ENCODE data around the gene SLC6A17.
A peak's percentile ranks its signal among the peaks of the same experiment; 100 is the strongest.

Gene SLC6A17

GRCh38 chr1:110150330-110151174 lies at the start of gene SLC6A17:
Gene SLC6A17, plus strand, starts transcription at chr1:110150494. Its CDS starts 16,436 bp downstream, at chr1:110166930.
- peak; percentile 43 for DNase-seq

GRCh38 chr1:110102081-110102480 lies 48.2 kb upstream of the SLC6A17 start:
- no peak for DNase-seq

GRCh38 chr1:110106013-110106941 lies 44.0 kb upstream of the SLC6A17 start:
- DNase-seq: peak; percentile 85

- DNase-seq: no peak
Measured at GRCh38 chr1:110107867-110108469, 42.3 kb upstream of the SLC6A17 start.

GRCh38 chr1:110111081-110111480 lies 39.2 kb upstream of the SLC6A17 start:
- DNase-seq: peak; percentile 12

GRCh38 chr1:110112143-110112542 lies 38.2 kb upstream of the SLC6A17 start, which contains the start of gene UBL4B:
Gene UBL4B, plus strand, starts transcription at chr1:110112443. Its CDS starts 92 bp downstream, at chr1:110112535.
- no peak for DNase-seq

GRCh38 chr1:110112656-110113055 lies 37.6 kb upstream of the SLC6A17 start:
- DNase-seq: no peak

GRCh38 chr1:110113551-110113950 lies 36.7 kb upstream of the SLC6A17 start:
- DNase-seq: no peak

- DNase-seq: no peak
Measured at GRCh38 chr1:110114173-110114572, 36.1 kb upstream of the SLC6A17 start.

GRCh38 chr1:110114784-110115183 lies 35.5 kb upstream of the SLC6A17 start:
- DNase-seq: no peak

- no peak for DNase-seq
Measured at GRCh38 chr1:110118636-110119396, 31.5 kb upstream of the SLC6A17 start.

- no peak for DNase-seq
Measured at GRCh38 chr1:110119843-110120242, 30.5 kb upstream of the SLC6A17 start.

- DNase-seq: no peak
Measured at GRCh38 chr1:110120960-110121561, 29.2 kb upstream of the SLC6A17 start.

GRCh38 chr1:110123224-110123623 lies 27.1 kb upstream of the SLC6A17 start:
- no peak for DNase-seq

- DNase-seq: no peak
Measured at GRCh38 chr1:110125810-110126209, 24.5 kb upstream of the SLC6A17 start.

GRCh38 chr1:110130113-110130591 lies 20.1 kb upstream of the SLC6A17 start:
- DNase-seq: no peak

- no peak for DNase-seq
Measured at GRCh38 chr1:110130989-110131388, 19.3 kb upstream of the SLC6A17 start.

- no peak for DNase-seq
Measured at GRCh38 chr1:110132682-110133081, 17.6 kb upstream of the SLC6A17 start.

GRCh38 chr1:110133436-110133835 lies 16.9 kb upstream of the SLC6A17 start:
- no peak for DNase-seq

- no peak for DNase-seq
Measured at GRCh38 chr1:110134050-110134595, 16.2 kb upstream of the SLC6A17 start.

GRCh38 chr1:110135246-110135645 lies 15.0 kb upstream of the SLC6A17 start:
- DNase-seq: no peak

Measured in NCI-H82 (cell line).